ENCODE measurements around the gene LPGAT1. TPM values are rescaled to one million over a fixed set of nuclear protein-coding genes. Genes with fewer than 3 reads are reported as not detected.

The LPGAT1 gene
- polyA plus RNA-seq, 1 donor: 222 TPM

- Histone ChIP-seq H3K4me1 (ENCODE audit: control insufficient read depth, insufficient read depth, low read length) (peaks cover 8% of the 10 kb centered on the region), H3K4me3 (ENCODE audit: low read length) (peak overlapping the region; percentile 54), H3K27me3 (ENCODE audit: control insufficient read depth, insufficient read depth, low read length) (no peaks in the 10 kb centered on the region), H3K9me3 (ENCODE audit: control insufficient read depth, low read depth, low read length) (no peaks in the 10 kb centered on the region), H3K36me3 (ENCODE audit: control insufficient read depth, insufficient read depth, low read length) (peaks cover 12% of the 10 kb centered on the region), H3K27ac (ENCODE audit: low read length) (peak overlapping the region; percentile 91)
- no peak for DNase-seq
- WGBS (ENCODE audit: insufficient coverage, low lambda C conversion rate): 80% methylated on average over 4 of the region's 9 CpGs
Observed at GRCh38 chr1:211828584-211829342, 1.8 kb downstream of the LPGAT1 start.

GRCh38 chr1:211827051-211827450 lies 3.5 kb downstream of the LPGAT1 start:
- no peaks in the 10 kb centered on the region for H3K9me3 ChIP-seq (ENCODE audit: control insufficient read depth, low read depth, low read length)
- peak overlapping the region; percentile 54 for H3K4me3 ChIP-seq (ENCODE audit: low read length)
- H3K36me3 ChIP-seq (ENCODE audit: control insufficient read depth, insufficient read depth, low read length): peaks cover 21% of the 10 kb centered on the region
- no peak for DNase-seq
- H3K27me3 ChIP-seq (ENCODE audit: control insufficient read depth, insufficient read depth, low read length): no peaks in the 10 kb centered on the region
- peak overlapping the region; percentile 4 for H3K27ac ChIP-seq (ENCODE audit: low read length)
- H3K4me1 ChIP-seq (ENCODE audit: control insufficient read depth, insufficient read depth, low read length): peaks cover 5% of the 10 kb centered on the region

- no peaks in the 10 kb centered on the region for H3K9me3 ChIP-seq (ENCODE audit: control insufficient read depth, low read depth, low read length)
- WGBS (ENCODE audit: insufficient coverage, low lambda C conversion rate): no CpG with 5 or more reads among the region's 1 CpG
- no peak overlapping the region for H3K27ac ChIP-seq (ENCODE audit: low read length)
- no peak overlapping the region for H3K4me3 ChIP-seq (ENCODE audit: low read length)
- peaks cover 21% of the 10 kb centered on the region for H3K36me3 ChIP-seq (ENCODE audit: control insufficient read depth, insufficient read depth, low read length)
- no peaks in the 10 kb centered on the region for H3K4me1 ChIP-seq (ENCODE audit: control insufficient read depth, insufficient read depth, low read length)
- DNase-seq: no peak
- H3K27me3 ChIP-seq (ENCODE audit: control insufficient read depth, insufficient read depth, low read length): no peaks in the 10 kb centered on the region
Observed at GRCh38 chr1:211825980-211826379, 4.6 kb downstream of the LPGAT1 start.

GRCh38 chr1:211822677-211823407 lies 7.7 kb downstream of the LPGAT1 start:
- no peaks in the 10 kb centered on the region for H3K27me3 ChIP-seq (ENCODE audit: control insufficient read depth, insufficient read depth, low read length)
- no peak overlapping the region for H3K27ac ChIP-seq (ENCODE audit: low read length)
- peaks cover 37% of the 10 kb centered on the region for H3K36me3 ChIP-seq (ENCODE audit: control insufficient read depth, insufficient read depth, low read length)
- no peak for DNase-seq
- no peaks in the 10 kb centered on the region for H3K9me3 ChIP-seq (ENCODE audit: control insufficient read depth, low read depth, low read length)
- no peaks in the 10 kb centered on the region for H3K4me1 ChIP-seq (ENCODE audit: control insufficient read depth, insufficient read depth, low read length)
- 90% methylated on average over 2 of the region's 5 CpGs for WGBS (ENCODE audit: insufficient coverage, low lambda C conversion rate)
- no peak overlapping the region for H3K4me3 ChIP-seq (ENCODE audit: low read length)

GRCh38 chr1:211816586-211816985 lies 14.0 kb downstream of the LPGAT1 start:
- Histone ChIP-seq H3K4me3 (ENCODE audit: low read length) (no peak overlapping the region), H3K4me1 (ENCODE audit: control insufficient read depth, insufficient read depth, low read length) (no peaks in the 10 kb centered on the region)

GRCh38 chr1:211814313-211814712 lies 16.2 kb downstream of the LPGAT1 start:
- Histone ChIP-seq H3K4me1 (ENCODE audit: control insufficient read depth, insufficient read depth, low read length) (no peaks in the 10 kb centered on the region), H3K27ac (ENCODE audit: low read length) (no peak overlapping the region), H3K4me3 (ENCODE audit: low read length) (no peak overlapping the region), H3K36me3 (ENCODE audit: control insufficient read depth, insufficient read depth, low read length) (peaks cover 41% of the 10 kb centered on the region), H3K27me3 (ENCODE audit: control insufficient read depth, insufficient read depth, low read length) (no peaks in the 10 kb centered on the region), H3K9me3 (ENCODE audit: control insufficient read depth, low read depth, low read length) (no peaks in the 10 kb centered on the region)
- DNase-seq: no peak
- WGBS (ENCODE audit: insufficient coverage, low lambda C conversion rate): no CpG with 5 or more reads among the region's 1 CpG

More at GRCh38 chr1:211816586-211816985, 14.0 kb downstream of the LPGAT1 start:
- Histone ChIP-seq H3K36me3 (ENCODE audit: control insufficient read depth, insufficient read depth, low read length) (peaks cover 39% of the 10 kb centered on the region), H3K9me3 (ENCODE audit: control insufficient read depth, low read depth, low read length) (no peaks in the 10 kb centered on the region), H3K27me3 (ENCODE audit: control insufficient read depth, insufficient read depth, low read length) (no peaks in the 10 kb centered on the region), H3K27ac (ENCODE audit: low read length) (no peak overlapping the region)
- no peak for DNase-seq

- no peaks in the 10 kb centered on the region for H3K4me1 ChIP-seq (ENCODE audit: control insufficient read depth, insufficient read depth, low read length)
- peaks cover 39% of the 10 kb centered on the region for H3K36me3 ChIP-seq (ENCODE audit: control insufficient read depth, insufficient read depth, low read length)
- H3K27ac ChIP-seq (ENCODE audit: low read length): no peak overlapping the region
- no peaks in the 10 kb centered on the region for H3K27me3 ChIP-seq (ENCODE audit: control insufficient read depth, insufficient read depth, low read length)
- H3K4me3 ChIP-seq (ENCODE audit: low read length): no peak overlapping the region
- no peak for DNase-seq
- no peaks in the 10 kb centered on the region for H3K9me3 ChIP-seq (ENCODE audit: control insufficient read depth, low read depth, low read length)
Observed at GRCh38 chr1:211813590-211813989, 17.0 kb downstream of the LPGAT1 start.

- Histone ChIP-seq H3K27ac (ENCODE audit: low read length) (no peak overlapping the region), H3K4me1 (ENCODE audit: control insufficient read depth, insufficient read depth, low read length) (no peaks in the 10 kb centered on the region), H3K36me3 (ENCODE audit: control insufficient read depth, insufficient read depth, low read length) (peaks cover 32% of the 10 kb centered on the region), H3K9me3 (ENCODE audit: control insufficient read depth, low read depth, low read length) (no peaks in the 10 kb centered on the region), H3K27me3 (ENCODE audit: control insufficient read depth, insufficient read depth, low read length) (no peaks in the 10 kb centered on the region), H3K4me3 (ENCODE audit: low read length) (no peak overlapping the region)
- no peak for DNase-seq
- no CpG with 5 or more reads among the region's 4 CpGs for WGBS (ENCODE audit: insufficient coverage, low lambda C conversion rate)
Observed at GRCh38 chr1:211812584-211812983, 18.0 kb downstream of the LPGAT1 start.

GRCh38 chr1:211811848-211812247 lies 18.7 kb downstream of the LPGAT1 start:
- DNase-seq: no peak
- Histone ChIP-seq H3K27me3 (ENCODE audit: control insufficient read depth, insufficient read depth, low read length) (no peaks in the 10 kb centered on the region), H3K4me1 (ENCODE audit: control insufficient read depth, insufficient read depth, low read length) (no peaks in the 10 kb centered on the region), H3K4me3 (ENCODE audit: low read length) (no peak overlapping the region), H3K36me3 (ENCODE audit: control insufficient read depth, insufficient read depth, low read length) (peaks cover 32% of the 10 kb centered on the region), H3K9me3 (ENCODE audit: control insufficient read depth, low read depth, low read length) (no peaks in the 10 kb centered on the region), H3K27ac (ENCODE audit: low read length) (no peak overlapping the region)
- no CpG with 5 or more reads among the region's 2 CpGs for WGBS (ENCODE audit: insufficient coverage, low lambda C conversion rate)

GRCh38 chr1:211811126-211811525 lies 19.4 kb downstream of the LPGAT1 start:
- Histone ChIP-seq H3K27me3 (ENCODE audit: control insufficient read depth, insufficient read depth, low read length) (no peaks in the 10 kb centered on the region), H3K4me1 (ENCODE audit: control insufficient read depth, insufficient read depth, low read length) (no peaks in the 10 kb centered on the region), H3K9me3 (ENCODE audit: control insufficient read depth, low read depth, low read length) (no peaks in the 10 kb centered on the region), H3K4me3 (ENCODE audit: low read length) (no peak overlapping the region), H3K36me3 (ENCODE audit: control insufficient read depth, insufficient read depth, low read length) (peaks cover 32% of the 10 kb centered on the region), H3K27ac (ENCODE audit: low read length) (no peak overlapping the region)
- 58% methylated on average over 3 of the region's 3 CpGs for WGBS (ENCODE audit: insufficient coverage, low lambda C conversion rate)
- DNase-seq: no peak

GRCh38 chr1:211808475-211808874 lies 22.1 kb downstream of the LPGAT1 start:
- peaks cover 28% of the 10 kb centered on the region for H3K36me3 ChIP-seq (ENCODE audit: control insufficient read depth, insufficient read depth, low read length)
- 86% methylated on average over 1 of the region's 2 CpGs for WGBS (ENCODE audit: insufficient coverage, low lambda C conversion rate)
- no peak overlapping the region for H3K27ac ChIP-seq (ENCODE audit: low read length)
- no peaks in the 10 kb centered on the region for H3K27me3 ChIP-seq (ENCODE audit: control insufficient read depth, insufficient read depth, low read length)
- H3K9me3 ChIP-seq (ENCODE audit: control insufficient read depth, low read depth, low read length): no peaks in the 10 kb centered on the region
- no peak overlapping the region for H3K4me3 ChIP-seq (ENCODE audit: low read length)
- H3K4me1 ChIP-seq (ENCODE audit: control insufficient read depth, insufficient read depth, low read length): no peaks in the 10 kb centered on the region
- DNase-seq: no peak

Measured in large intestine (tissue), 3 donors.